Loucy (cell line): ENCODE measurements around the gene ASB2.
A peak's percentile ranks its signal among the peaks of the same experiment; 100 is the strongest.

Experiments used
- CTCF ChIP-seq: fragments of 200-600 bp; sonication (generic); conservative IDR thresholded peaks from 2 replicates; pipeline ENCODE4 v1.5.1; 2014; ENCODE audit warnings: mild to moderate bottlenecking, antibody characterized with exemption, low read length
- EZH2phosphoT487 ChIP-seq: fragments of 200-600 bp; IDR thresholded peaks from 2 replicates; pipeline ENCODE4 v1.6.1; 2018; ENCODE audit warnings: antibody characterized with exemption, mild to moderate bottlenecking, moderate library complexity, borderline replicate concordance

- peak; percentile 77 for TF ChIP-seq CTCF
- TF ChIP-seq EZH2phosphoT487 = no peak
These were observed 5.8 kb downstream of the ASB2 start for GRCh38 chr14:93970585-93970964.
